ENCODE data around the gene PKP4.

GRCh38 chr2:158730621-158731140 lies 273.9 kb downstream of the PKP4 start:
- no peak for TF ChIP-seq POLR2A (IDR thresholded peaks at IDR 0.05)
- TF ChIP-seq CTCF (IDR thresholded peaks at IDR 0.05), result no peak
